Lung microvascular endothelial cell (primary cell): ENCODE data around the gene MYH16. TPM values are rescaled to one million over a fixed set of nuclear protein-coding genes. Genes with fewer than 3 reads are reported as not detected.
"Not testable (repeated sequence)": the region's sequence is repeated elsewhere in the genome, so short reads cannot be mapped to it uniquely, and the experiment has no call there.

Experiments used
- DNase-seq, 2 donors: peaks; one replicate each; pipeline versions ENCODE4 v3.0.0 to v3.0.0-alpha.2; 2010; ENCODE audit warnings: low read depth in 2 of 2
- total RNA-seq: library from RNA; depleted of rRNA; stranded (reverse); fragments of >200 nt; gene quantifications from 2 replicates; pipeline ENCODE4 v1.2.1, GENCODE V29; 2014

The MYH16 gene
- total RNA-seq, 1 donor from 2014 or later = not detected

DNA sequence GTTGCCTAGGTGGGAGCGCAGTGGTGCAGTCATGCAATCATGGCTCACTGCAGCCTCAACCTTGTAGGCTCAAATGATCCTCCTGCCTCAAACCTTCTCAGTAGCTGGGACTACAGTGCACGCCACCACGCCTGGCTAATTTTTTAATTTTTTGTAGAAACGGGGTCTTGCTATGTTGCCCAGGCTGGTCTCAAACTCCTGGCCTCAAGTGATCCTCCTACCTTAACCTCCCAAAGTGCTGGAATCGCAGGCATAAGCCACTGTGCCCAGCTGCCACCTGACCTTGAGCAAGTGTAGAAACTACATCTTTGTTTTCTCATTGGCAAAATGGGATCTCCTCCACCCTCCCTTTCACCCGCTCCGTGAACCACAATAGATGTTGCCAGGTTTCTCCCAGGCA lies 15.0 kb upstream of the MYH16 start:
- no peak for DNase-seq

DNA sequence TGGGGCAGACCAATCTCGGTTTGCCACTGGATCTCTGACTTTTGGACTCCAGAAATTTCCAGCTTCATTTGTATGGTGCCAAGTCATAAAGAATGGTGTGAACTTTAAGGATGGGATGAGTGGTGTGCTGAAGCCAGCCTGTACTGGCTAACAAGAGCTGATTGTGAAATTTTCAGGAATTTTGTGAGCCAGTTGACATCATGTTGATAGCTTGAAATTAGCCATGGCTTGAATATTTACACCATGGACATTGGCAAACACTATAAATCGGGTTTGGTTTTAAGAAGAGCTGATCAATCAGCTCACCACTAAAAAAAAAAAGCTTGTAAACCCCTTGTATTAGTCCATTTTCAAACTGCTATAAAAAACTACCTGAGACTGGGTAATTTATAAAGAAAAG lies 14.1 kb upstream of the MYH16 start:
- DNase-seq = no peak

DNA sequence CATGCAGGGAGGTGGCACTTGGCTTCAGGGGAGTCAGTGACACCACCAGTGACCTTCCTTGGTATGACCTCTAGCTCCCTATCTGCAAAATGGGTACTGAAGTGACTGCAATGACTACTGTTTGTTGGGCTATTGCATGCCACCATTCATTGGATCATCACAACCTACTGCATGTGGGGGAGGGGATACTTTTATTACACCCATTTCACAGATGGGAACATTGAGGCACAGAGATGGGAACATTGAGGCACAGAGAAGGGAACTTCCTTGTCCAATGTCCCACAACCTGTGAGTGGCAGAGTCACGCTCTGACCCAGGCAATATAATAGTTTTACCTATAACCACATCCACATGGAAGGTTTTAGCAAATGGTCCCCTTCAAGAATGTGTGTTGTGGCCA lies 12.2 kb upstream of the MYH16 start:
- DNase-seq = no peak

DNA sequence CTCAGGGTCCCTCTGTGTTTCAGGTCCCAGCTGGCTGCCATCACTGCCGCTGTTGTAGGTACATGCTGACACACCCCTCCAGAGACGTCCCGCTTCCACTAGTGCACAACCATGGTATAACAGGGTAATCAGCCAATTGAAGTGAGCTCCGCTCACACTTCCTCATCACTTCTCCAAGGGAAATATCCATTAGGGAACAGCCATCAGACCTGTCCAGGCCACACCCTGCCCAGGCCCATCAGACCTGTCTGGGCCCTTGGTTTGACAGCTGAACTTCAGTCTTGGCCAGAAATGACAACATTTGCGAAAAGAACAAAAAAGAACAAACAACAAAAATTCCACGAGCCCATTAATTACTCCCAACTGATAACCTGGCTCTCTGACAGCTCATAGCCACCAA lies 11.0 kb upstream of the MYH16 start:
- DNase-seq = no peak

DNA sequence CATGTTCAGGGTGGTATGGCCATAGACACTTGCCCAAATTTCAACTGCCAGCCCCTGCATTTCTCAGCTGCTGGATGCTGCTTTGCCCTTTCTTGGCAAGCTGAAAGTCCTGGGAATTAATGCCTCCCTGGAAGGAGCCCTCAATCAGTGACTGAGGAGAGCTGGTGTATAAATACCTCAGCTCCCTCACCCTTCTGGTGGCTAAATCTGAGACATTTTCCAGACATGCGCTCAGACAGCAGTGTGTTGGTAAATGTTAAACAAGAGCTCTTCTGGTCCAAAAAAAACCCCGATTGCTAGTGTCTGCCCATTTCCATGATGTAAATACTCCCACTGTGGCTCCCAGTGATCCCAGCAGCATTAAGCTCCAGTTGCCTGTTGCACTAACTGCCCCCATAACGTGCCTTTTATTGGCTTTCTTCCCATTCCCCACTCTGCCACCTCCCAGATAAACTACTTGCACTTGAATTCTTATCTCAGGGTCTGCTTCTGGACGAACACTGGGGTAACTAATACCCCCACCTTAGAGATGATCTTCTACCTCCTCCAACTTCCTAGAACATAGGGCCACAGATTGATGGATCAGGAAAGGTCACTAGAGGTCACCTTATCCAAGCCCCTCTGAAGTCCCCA lies 6.7 kb upstream of the MYH16 start:
- DNase-seq = no peak

DNA sequence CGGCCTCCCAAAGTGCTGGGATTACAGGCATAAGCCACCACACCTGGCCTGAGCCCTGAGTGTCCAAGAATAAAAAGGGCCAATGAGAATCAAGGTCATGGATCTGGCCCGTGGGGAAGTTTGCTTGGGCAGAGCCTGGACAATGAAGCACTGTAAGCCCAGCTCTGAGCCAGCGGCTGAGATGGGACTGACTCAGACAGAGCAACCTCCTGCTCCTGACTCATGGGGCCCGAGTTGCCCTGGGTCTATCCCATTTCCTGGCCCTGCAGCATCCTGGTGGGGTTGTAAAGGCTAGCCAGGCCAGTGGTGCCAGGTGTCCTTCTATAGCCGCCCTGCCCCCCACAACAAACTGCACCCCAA lies 5.2 kb upstream of the MYH16 start:
- DNase-seq = peak; percentile 41 to 90

DNA sequence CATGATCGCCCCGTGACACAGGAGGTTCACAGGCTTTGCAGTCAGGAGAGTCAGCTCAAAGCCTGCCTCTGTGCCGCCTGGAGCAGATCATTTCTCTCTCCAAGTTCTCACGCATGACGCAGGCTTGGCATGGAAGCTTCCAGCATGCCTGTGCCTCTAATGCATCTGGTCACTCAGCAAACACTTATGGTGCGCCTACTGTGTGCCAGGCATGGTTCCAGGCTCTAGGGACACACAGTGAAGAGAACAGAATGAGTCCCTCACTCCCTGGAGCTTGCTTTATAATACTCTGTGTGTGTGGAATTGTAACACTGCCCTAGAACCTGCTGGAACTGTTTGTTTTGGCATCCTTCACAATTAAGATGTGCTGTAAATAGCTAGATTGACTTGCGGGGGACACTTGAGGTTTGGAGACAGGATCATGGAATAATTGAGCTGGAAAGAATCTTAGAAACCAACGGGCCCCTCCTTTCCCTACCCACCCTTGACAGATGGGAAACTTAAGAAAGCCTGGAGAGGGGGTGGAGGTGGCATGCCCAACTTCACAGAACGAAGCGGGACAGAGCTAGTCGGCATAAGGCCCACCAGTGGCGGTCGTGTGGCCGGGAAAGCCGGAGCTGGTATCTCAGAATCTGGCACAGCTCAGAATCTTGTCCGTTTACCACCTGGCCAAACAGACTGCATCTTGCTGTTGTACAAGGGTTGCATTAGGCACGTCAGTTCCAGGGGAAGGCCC lies 4.6 kb upstream of the MYH16 start:
- no peak for DNase-seq

DNA sequence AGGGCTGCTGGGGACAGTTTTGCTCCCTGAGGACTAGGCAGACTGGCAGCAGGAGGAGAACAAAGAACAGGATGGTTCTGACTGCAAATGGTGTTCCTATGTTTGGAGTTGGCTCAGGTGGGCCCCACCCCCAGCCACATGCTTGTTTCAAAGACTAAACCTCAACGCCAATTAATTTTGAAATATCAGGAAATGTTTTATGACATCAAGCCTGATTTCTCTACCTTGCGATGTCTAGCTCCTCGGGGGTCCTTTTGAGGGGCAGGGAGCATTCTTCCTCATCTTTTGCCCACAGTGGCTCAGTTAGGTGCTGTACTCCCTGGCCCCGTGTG lies 4.1 kb upstream of the MYH16 start:
- no peak for DNase-seq

DNA sequence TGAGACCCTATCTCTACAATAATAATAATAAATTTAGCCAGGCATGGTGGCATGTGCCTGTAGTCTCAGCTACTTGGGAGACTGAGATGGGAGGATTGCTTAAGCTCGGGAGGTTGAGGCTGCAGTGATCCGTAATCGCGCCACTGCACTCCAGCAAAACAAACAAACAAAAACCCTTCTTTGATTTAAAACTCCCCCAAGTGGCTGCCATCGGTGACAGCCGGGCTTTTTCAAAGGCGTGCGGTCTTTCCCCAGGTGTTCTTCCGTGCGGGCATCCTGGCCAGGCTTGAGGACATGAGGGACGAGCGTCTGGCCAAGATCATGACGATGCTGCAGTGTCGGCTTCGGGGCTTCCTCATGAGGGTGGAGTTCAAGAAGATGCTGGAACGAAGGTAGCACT lies 1.9 kb upstream of the MYH16 start:
- no peak for DNase-seq

DNA sequence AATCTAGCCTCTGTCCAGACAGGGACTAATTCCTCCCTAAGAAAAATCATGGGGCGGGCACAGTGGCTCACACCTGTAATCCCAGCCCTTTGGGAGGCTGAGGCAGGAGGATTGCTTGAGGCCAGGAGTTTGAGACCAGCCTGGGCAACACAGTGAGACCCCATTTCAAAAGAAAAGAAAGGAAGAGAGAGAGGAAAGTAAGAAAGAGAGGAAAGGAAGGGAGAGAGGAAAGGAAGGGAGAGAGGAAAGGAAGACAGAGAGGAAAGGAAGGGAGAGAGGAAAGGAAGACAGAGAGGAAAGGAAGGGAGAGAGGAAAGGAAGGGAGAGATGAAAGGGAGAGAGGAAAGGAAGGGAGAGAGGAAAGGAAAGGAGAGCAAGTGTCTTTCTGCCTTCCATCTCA lies 922 bp downstream of the MYH16 start:
- not testable (repeated sequence) for DNase-seq

DNA sequence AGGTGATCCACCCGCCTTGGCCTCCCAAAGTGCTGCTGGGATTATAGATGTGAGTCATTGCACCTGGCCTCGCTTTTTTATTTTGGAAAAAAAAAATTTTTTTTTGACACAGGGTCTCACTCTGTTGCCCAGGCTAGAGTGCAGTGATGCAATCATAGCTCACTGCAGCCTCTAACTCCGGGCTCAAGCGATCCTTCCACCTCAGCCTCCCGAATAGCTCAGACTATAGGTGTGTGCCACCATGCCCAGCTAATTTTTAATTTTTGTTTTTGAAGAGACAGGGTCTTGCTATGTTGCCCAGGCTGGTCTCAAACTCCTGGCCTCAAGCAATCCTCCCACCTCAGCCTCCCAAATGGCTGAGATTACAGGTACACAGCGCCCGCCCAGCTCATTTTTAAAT lies 2.3 kb downstream of the MYH16 start:
- not testable (repeated sequence) for DNase-seq

DNA sequence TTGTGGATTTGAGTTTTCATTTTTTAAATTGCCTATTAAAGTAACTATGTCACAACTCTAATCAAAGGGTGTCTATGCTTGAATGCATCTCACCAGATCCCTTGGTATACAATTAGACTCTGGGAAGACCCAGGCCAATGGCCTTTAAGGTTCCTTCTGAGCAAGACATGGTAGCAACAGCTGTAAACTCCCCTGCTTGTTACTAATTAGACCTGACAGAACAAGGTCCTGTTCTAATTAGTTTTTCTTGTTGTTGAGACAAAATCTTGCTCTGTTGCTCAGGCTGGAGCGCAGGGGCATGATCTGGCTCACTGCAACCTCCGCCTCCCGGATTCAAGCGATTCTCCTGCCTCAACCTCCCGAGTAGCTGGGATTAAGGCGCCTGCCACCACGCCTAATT lies 2.9 kb downstream of the MYH16 start:
- DNase-seq = no peak

DNA sequence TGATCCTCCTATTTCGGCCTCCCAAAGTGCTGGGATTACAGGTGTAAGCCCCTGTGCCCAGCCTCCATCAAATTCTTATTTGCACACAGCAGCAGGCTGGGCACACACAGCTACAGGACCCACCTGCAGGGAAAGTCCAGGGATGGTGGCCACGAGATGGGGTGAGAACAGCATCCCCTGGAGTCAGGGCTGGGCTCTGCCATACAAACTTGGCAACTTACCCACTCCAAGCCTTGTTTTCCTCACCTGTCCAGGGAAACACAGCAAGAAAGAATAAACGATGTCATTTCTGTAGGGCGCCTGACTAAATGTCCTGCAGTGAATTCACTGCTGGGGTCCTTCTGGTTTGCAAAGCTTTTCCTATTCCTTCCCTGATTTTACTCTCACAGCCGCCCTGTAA lies 5.5 kb downstream of the MYH16 start:
- DNase-seq = no peak

DNA sequence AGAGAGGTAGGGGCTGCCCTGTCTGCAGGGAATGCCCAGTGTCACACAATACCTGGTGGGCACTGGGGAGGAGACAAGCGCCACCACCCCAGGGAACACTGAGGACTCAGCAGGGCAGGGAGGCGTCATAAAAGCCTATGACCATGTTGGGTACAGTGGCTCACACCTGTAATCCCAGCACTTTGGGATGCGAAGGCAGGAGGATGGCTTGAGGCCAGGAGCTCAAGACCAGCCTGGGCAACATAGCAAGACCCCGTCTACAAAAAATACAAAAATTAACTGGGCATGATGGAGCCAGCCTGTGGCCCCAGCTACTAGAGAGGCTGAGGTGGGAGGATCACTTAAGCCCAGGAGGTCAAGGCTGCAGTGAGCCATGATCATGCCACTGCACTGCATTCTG lies 11.5 kb downstream of the MYH16 start:
- DNase-seq = not testable (repeated sequence)

DNA sequence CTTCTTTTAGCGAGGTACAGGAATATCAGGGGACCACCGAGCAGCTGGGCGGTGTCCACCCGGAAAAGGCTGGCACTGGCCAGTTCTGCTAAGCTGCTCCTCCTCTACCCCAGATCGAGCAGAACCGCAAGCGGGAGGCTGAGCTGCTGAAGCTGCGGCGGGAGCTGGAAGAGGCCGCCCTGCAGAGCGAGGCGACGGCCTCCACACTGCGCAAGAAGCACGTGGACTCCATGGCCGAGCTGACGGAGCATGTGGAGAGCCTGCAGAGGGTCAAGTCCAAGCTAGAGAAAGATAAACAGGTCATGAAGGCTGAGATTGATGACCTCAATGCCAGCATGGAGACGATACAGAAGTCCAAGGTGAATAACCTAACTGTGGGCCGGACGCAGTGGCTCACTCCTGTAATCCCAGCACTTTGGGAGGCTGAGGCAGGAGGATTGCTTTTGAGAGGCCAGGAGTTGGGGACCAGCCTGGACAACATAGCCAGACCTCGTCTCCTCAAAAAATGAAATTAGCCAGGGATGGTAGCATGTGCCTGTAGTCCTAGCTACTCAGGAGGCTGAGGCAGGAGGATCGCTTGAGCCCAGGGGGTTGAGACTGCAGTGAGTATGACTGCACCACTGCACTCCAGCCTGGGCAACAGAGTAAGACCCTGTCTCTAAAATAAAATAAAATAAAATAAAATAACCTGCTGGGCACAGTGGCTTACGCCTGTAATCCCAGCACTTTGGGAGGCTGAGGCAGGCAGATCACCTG lies 15.3 kb downstream of the MYH16 start:
- DNase-seq = no peak

DNA sequence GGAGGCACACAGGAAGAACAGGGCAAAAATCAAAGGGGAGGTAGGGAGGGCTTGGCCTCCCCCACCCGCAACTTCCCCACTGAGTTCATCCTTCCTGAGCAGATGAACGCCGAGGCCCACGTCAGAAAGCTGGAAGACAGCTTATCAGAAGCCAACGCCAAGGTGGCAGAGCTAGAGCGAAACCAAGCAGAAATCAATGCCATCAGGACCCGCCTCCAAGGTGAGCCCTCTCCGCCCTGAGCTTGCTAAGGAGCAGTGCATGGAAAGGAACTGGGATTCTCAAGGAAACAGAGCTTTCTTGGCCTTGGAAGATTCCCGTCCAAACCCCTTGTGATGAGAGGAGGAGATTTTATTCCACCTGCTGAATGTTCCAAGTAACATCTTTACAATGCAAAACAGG lies 16.5 kb downstream of the MYH16 start:
- no peak for DNase-seq

DNA sequence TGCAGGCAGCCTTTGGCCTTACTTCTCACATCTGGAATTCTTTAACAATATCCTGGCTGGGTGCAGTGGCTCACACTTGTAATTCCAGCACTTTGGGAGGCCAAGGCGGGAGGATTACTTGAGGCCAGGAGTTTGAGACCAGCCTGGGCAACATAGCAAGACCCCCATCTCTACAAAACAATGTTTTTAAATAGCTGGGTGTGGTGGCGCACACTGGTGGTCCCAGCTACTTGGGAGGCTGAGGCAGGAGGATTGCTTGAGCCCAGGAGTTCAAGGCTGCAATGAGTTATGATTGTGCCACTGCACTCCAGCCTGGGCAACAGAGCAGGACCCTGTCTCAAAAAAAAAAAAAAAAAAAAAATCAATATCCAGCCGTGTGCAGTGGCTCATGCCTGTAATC lies 17.5 kb downstream of the MYH16 start:
- DNase-seq = not testable (repeated sequence)

DNA sequence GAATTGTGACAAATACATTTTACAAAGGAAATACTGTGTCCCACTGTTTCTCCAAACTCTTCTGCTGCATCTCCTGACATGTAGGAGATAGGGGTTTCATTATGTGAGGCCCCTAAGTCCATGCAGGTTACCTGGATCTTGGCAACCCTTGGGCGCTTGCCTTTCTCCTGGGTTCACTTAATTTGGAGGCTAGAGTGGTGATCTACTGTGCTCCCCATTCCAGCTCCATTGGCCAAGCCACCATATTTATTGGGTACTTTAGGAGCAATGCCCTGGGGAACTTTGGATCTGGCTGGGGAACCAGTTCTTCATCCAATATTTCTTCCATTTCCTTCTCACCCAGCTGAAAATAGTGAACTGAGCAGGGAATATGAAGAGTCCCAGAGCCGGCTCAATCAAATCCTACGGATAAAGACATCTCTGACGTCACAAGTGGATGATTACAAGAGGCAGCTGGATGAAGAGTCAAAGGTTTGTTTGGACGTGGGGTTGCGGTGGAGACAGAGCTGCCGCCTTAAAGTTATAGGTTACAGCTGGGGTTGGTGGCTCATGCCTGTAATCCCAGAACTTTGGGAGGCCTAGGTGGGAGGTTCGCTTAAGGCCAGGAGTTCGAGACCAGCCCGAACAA lies 18.5 kb downstream of the MYH16 start:
- DNase-seq = no peak

DNA sequence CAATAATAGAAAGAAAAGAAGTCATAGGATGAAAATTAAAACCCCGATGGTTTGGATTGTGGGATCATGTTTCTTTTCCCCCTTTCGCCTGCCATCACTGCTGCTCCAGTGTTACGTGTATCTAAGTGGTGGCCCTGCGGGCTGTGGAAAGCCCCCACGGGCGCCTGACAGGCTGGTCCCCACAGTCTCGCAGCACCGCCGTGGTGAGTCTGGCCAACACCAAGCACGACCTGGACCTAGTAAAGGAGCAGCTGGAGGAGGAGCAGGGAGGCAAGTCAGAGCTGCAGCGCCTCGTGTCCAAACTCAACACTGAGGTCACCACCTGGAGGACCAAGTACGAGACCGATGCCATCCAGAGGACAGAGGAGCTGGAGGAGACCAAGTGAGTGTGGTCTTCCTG lies 19.5 kb downstream of the MYH16 start:
- DNase-seq = no peak

DNA sequence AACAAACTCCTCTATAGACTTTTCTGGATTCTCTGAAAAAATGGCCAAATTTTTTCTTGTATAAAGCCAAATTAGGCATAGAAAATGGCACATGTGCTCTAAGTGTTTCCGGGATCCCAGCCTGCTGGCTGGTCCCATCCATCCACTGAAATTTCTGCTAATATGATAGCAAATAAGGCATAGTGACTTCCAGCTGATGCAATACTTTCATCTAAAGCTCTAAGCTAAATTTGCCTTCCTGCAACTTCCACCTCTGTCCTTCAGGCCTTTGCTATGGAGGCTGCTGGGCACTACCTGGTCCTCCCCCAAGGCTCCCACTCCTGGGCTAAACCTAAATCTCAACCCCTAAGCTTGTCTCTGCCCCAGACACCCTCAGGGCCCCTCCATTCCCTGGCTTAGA lies 20.5 kb downstream of the MYH16 start:
- DNase-seq = no peak

DNA sequence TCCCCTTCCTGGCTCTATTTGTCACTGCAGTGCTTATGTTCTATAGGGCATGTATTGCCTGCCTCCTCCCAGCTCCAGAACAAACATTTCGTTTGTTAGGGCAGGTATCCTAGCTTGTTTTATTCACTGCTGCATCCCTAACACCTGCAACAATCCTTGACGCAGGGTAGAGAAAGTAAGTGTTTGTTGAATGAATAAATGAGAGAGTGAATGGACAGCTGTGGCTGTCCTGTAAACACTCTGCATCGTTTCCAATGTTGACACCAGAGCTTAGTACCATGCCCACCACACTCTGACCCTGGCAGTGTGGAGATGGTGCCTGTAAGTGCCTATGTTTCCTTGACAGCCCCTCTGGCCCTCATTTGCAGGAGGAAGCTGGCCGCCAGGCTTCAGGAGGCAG lies 21.0 kb downstream of the MYH16 start:
- DNase-seq = no peak

DNA sequence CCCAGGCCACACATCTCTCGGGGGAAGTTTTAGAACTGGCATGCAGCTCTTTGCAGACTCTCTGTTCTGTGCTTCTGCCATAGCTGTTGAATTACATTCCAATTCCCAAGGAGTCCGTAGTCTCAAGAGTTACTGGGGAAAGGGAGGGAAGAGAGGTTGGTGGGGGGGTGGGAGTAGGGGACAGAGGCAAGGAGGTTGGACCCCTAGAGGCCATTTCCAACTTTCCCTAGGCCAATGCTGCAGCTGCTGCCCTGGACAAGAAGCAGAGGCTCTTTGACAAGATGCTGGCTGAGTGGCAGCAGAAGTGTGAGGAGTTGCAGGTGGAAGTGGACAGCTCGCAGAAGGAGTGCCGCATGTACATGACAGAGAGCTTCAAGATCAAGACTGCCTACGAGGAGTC lies 23.8 kb downstream of the MYH16 start:
- DNase-seq = no peak

DNA sequence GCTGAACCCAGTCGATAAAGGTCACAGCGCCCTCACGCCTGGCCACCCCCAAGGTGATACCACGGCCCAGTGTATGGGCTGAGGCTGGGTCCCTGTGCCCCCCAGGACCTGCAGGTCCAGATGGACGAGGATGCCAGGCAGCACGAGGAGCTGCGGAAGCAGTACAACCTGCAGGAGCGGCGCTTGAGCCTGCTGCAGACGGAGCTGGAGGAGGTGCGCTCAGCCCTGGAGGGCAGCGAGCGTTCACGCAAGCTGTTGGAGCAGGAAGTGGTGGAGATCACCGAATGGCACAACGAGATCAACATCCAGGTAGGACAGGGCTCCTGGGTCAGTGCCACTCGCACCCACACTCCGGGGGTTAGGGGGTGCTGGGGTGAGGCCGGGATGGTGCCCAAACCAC lies 28.9 kb downstream of the MYH16 start:
- DNase-seq = no peak
